Endodermal cell (in vitro differentiated cells): ENCODE results near the gene RPL7L1. TPM values are rescaled to one million over a fixed set of nuclear protein-coding genes. Genes with fewer than 3 reads are reported as not detected.

Experiments
- DNase-seq: peaks from one replicate; pipeline ENCODE4 v3.0.0-alpha.2; 2017
- H3K27ac ChIP-seq: 2 replicates; pipeline ENCODE4 v1.5.1; 2013; ENCODE audit warnings: mild to moderate bottlenecking, low read depth, low read length, moderate library complexity
- H3K27me3 ChIP-seq: 2 replicates; pipeline ENCODE4 v1.6.1; 2013; ENCODE audit warnings: mild to moderate bottlenecking, low read length, moderate library complexity; ENCODE audit not compliant: insufficient read depth, control insufficient read depth, poor library complexity, severe bottlenecking
- H3K36me3 ChIP-seq: 2 replicates; pipeline ENCODE4 v1.7.0; 2013; ENCODE audit warnings: mild to moderate bottlenecking, low read length, moderate library complexity; ENCODE audit not compliant: control insufficient read depth, insufficient read depth
- H3K4me1 ChIP-seq: one replicate; pipeline ENCODE4 v1.7.0; 2013; ENCODE audit warnings: low read length; ENCODE audit not compliant: control insufficient read depth, insufficient read depth
- H3K4me3 ChIP-seq: 2 replicates; pipeline ENCODE4 v1.5.1; 2013; ENCODE audit warnings: mild to moderate bottlenecking, low read length, moderate library complexity
- H3K9ac ChIP-seq: 2 replicates; pipeline ENCODE4 v1.6.1; 2013; ENCODE audit warnings: mild to moderate bottlenecking, low read length, moderate library complexity; ENCODE audit not compliant: poor library complexity, severe bottlenecking; ENCODE audit errors: extremely low read depth
- H3K9me3 ChIP-seq: 2 replicates; pipeline ENCODE4 v1.6.1; 2013; ENCODE audit warnings: mild to moderate bottlenecking, low read length, moderate library complexity; ENCODE audit not compliant: control insufficient read depth
- H3K27ac Mint-ChIP-seq: 2 replicates; pipeline ENCODE4 v1.8.0; 2020; ENCODE audit warnings: mixed read lengths
- H3K27me3 Mint-ChIP-seq: 2 replicates; pipeline ENCODE4 v1.8.0; 2021; ENCODE audit warnings: mild to moderate bottlenecking, mixed read lengths; ENCODE audit not compliant: insufficient read depth
- H3K36me3 Mint-ChIP-seq: 2 replicates; pipeline ENCODE4 v1.8.0; 2020; ENCODE audit warnings: low read depth, mixed read lengths
- H3K4me1 Mint-ChIP-seq: 2 replicates; pipeline ENCODE4 v1.8.0; 2020; ENCODE audit warnings: mixed read lengths
- H3K4me3 Mint-ChIP-seq: 2 replicates; pipeline ENCODE4 v1.8.0; 2020; ENCODE audit warnings: mild to moderate bottlenecking, moderate library complexity, mixed read lengths
- H3K9me3 Mint-ChIP-seq: 2 replicates; pipeline ENCODE4 v1.8.0; 2020; ENCODE audit warnings: mild to moderate bottlenecking, mixed read lengths
- CTCF ChIP-seq: fragments of 200-600 bp; sonication (generic); conservative IDR thresholded peaks from 2 replicates; pipeline ENCODE4 v1.5.0; 2021; ENCODE audit warnings: antibody characterized with exemption, mild to moderate bottlenecking
- WGBS, 2 experiments: methylation state at CpG; one replicate each; pipeline versions ENCODE4 v1.1.5 to v1.1.7; 2013; ENCODE audit warnings: missing lambda C conversion rate in 2 of 2, mixed read lengths in 1 of 2; ENCODE audit not compliant: insufficient coverage in 1 of 2, insufficient read length in 1 of 2; 5-methylcytosine and 5-hydroxymethylcytosine counted together
- total RNA-seq, 2 donors: library from RNA; stranded (reverse); fragmentation: NEBNext Ultra II Directional in 1 of 2; extraction: Animal tissue kit (Norgen Biotek cat#: 25700) in 1 of 2; gene quantifications; 2 replicates in 1 of 2; 3 replicates in 1 of 2; pipeline ENCODE4 v1.2.1, GENCODE V29; 2021

Gene RPL7L1
- total RNA-seq, 2 donors from 2014 or later: 112 to 114 TPM

- H3K4me1 Mint-ChIP-seq: no peaks in the 10 kb centered on the region
Observed at GRCh38 chr6:42938987-42939809, 59.8 kb downstream of the RPL7L1 start.

More at GRCh38 chr6:42938987-42939809, 59.8 kb downstream of the RPL7L1 start:
- Histone ChIP-seq H3K36me3 (peaks cover 63% of the 10 kb centered on the region), H3K4me1 (no peaks in the 10 kb centered on the region), H3K27me3 (no peaks in the 10 kb centered on the region), H3K27ac (no peak overlapping the region), H3K9ac (no peak overlapping the region), H3K9me3 (no peaks in the 10 kb centered on the region), H3K4me3 (no peak overlapping the region)
- Mint-ChIP-seq H3K27ac (no peak overlapping the region), H3K27me3 (no peaks in the 10 kb centered on the region), H3K4me3 (no peak overlapping the region), H3K9me3 (no peaks in the 10 kb centered on the region), H3K36me3 (peaks cover 63% of the 10 kb centered on the region)
- no peak for TF ChIP-seq CTCF
- DNase-seq: no peak
- 90 to 92% methylated on average over 9 of the region's 9 CpGs for WGBS, 2 experiments

Other genes with a start within 250 kb of the RPL7L1 start
- gene PRPH2, start 157.0 kb upstream of the RPL7L1 start, total RNA-seq: under 1 TPM; 0.35 to 0.40 TPM
- 10 to 100 TPM; 16.7 to 21.9 TPM for gene TBCC, start 133.5 kb upstream of the RPL7L1 start, total RNA-seq
- gene BICRAL, start 97.6 kb upstream of the RPL7L1 start, total RNA-seq: 10 to 100 TPM; 11.6 to 14.9 TPM
- not detected for gene PTCRA, start 36.4 kb downstream of the RPL7L1 start, total RNA-seq
- 10 to 100 TPM; 72.7 to 73.6 TPM for gene CNPY3, start 49.9 kb downstream of the RPL7L1 start, total RNA-seq
- under 1 TPM; 0.75 to 0.84 TPM for gene GNMT, start 81.1 kb downstream of the RPL7L1 start, total RNA-seq
- 10 to 100 TPM; 17.2 to 21.4 TPM for gene PEX6, start 99.6 kb downstream of the RPL7L1 start, total RNA-seq
- 10 to 100 TPM; 57.5 to 59.1 TPM for gene PPP2R5D, start 105.0 kb downstream of the RPL7L1 start, total RNA-seq
- gene MEA1, start 134.3 kb downstream of the RPL7L1 start, total RNA-seq: 100 to 1,000 TPM in 1 of 2 donors, 10 to 100 TPM in 1; 93.3 to 104 TPM
- 100 to 1,000 TPM; 124 to 135 TPM for gene KLHDC3, start 134.6 kb downstream of the RPL7L1 start, total RNA-seq
- 10 to 100 TPM; 76.9 to 80.6 TPM for gene RRP36, start 142.0 kb downstream of the RPL7L1 start, total RNA-seq
- gene CUL7, start 174.2 kb downstream of the RPL7L1 start, total RNA-seq: 10 to 100 TPM; 39.0 to 51.7 TPM
- gene MRPL2, start 179.8 kb downstream of the RPL7L1 start, total RNA-seq: 10 to 100 TPM; 51.6 to 65.2 TPM
- gene KLC4, start 180.0 kb downstream of the RPL7L1 start, total RNA-seq: 10 to 100 TPM; 36.6 to 38.0 TPM
- 100 to 1,000 TPM; 167 to 183 TPM for gene PTK7, start 196.7 kb downstream of the RPL7L1 start, total RNA-seq